NCI-H510A (cell line): ENCODE measurements around the gene CCDC15.
"Not testable (repeated sequence)": the region's sequence is repeated elsewhere in the genome, so short reads cannot be mapped to it uniquely, and the experiment has no call there.

Experiments used
- DNase-seq: peaks from one replicate; lab custom pipeline; 2025; lab: John Stamatoyannopoulos, UW

Gene CCDC15

GRCh38 chr11:125082040-125082439 lies 128.0 kb downstream of the CCDC15 start:
- no peak for DNase-seq

GRCh38 chr11:125082611-125083311 lies 128.8 kb downstream of the CCDC15 start:
- DNase-seq, result no peak

- no peak for DNase-seq
Observed at GRCh38 chr11:125083312-125084056, 129.5 kb downstream of the CCDC15 start.

DNA sequence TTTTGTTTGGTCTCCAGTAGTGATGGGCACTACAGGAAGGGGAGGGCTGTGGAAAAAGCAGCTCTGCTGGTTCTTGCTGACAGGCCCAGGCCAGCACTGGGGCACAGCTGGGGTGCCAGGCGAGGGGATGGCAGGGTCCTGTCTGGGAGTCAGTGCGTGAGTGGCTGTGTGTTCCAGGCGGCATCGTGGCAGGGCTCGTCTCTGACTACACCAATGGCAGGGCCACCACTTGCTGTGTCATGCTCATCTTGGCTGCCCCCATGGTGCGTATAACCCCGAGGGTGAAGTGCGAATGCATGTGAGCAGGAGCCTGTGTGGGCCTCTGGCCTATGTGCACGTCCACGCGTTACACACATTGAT lies 130.0 kb downstream of the CCDC15 start:
- DNase-seq, result no peak

GRCh38 chr11:125084761-125085231 lies 130.8 kb downstream of the CCDC15 start:
- DNase-seq, result no peak

GRCh38 chr11:125085301-125086081 lies 131.5 kb downstream of the CCDC15 start:
- no peak for DNase-seq

DNA sequence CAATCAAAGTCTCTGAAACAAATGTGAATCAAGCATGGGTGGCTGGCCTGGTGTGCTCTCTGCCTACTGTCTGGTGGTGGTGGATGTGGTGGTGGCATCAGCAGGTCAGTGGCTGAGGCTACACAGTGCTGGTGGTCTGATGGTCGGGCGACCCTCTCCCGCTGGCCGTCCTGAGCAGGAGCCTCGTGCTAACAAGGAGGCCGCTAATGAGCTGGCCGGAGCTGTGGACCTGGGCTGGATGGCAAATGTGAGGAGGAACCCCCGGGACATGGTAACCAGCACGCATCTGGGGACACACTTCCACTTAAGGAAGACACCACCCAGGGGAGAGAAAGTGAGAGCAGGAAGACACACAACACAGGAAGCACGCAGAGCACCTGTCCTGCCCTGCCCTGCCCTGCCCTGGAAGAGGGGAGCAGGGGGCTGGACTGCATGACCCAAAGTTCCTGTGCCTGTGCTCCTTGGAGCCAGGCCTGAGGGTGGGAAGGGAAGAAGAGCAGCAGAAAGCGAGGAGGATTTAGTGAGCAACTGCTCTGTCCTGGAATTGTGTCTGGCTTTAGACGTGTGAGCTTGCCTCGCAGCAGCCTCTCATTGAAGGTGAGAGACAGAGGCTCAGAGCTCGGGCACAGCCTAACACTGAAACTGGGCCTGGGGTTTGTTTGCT lies 132.8 kb downstream of the CCDC15 start:
- no peak for DNase-seq

GRCh38 chr11:125088123-125088522 lies 134.1 kb downstream of the CCDC15 start:
- DNase-seq, result no peak

DNA sequence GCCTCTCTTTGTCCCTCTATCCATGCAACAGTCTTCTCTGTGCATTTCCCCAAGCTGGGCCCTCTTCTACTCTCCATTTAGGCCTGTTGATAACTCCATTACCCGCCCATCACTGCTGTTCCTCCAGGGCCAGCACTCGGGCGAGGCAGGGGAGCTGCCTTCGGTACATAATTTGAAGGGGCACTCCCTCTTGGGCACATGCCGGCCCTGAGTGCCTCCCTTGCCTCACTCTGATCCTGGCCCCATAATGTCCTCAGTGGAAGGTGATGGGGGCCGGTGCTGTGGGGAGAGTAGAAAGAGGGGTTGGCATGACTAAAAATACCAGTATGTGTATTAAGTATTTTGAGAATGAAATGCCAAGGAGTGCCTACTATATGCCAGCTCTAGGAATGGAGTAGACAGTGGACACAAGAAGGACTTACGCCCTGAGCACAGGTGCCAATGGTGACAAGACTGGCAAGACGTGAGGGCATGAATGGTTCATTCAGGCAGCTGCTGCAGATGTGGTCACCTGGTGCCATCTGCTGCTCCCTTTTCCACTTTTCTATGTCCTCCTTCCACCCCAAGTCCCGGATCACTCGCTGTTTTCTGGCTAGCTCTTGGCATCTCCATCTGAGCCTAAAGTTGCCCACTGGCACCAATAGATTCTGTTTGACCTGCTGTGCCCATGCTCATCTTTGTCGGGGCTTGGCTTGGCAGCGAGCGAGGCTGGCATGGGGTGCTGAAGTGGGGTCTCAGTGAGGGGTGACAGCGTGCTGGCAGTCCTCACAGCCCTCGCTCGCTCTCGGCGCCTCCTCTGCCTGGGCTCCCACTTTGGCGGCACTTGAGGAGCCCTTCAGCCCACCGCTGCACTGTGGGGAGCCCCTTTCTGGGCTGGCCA lies 134.8 kb downstream of the CCDC15 start:
- no peak for DNase-seq

GRCh38 chr11:125089481-125089880 lies 135.5 kb downstream of the CCDC15 start:
- not testable (repeated sequence) for DNase-seq

DNA sequence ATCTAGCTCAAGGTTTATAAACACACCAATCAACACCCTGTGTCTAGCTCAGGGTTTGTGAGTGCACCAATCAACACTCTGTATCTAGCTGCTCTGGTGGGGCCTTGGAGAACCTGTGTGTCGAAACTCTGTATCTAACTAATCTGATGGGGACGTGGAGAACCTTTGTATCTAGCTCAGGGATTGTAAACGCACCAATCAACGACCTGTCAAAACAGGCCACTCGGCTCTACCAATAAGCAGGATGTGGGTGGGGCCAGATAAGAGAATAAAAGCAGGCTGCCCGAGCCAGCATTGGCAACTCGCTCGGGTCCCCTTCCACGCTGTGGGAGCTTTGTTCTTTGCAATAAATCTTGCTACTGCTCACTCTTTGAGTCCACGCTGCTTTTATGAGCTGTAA lies 136.1 kb downstream of the CCDC15 start:
- DNase-seq, result not testable (repeated sequence)

DNA sequence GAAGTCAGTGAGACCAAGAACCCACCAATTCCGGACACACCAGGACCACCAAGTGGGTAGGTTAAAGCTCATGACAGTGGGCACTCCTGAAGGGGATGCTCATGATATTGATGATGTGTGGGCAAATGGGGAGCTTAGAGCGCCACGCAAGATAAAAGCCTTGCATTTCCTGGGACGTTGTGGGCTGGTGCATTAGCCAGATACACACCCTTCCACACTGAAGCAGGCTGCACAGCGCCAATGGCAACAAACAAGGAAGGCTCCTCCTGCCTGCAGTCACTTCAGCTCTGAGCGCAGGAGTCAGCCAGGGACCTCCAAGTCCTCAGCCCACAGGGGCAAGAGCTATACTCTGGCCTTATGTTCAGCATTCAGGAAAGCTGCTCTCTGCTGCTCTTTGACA lies 136.8 kb downstream of the CCDC15 start:
- DNase-seq, result no peak
